ENCODE measurements around the gene C2orf49. TPM values are rescaled to one million over a fixed set of nuclear protein-coding genes. Genes with fewer than 3 reads are reported as not detected.

Gene C2orf49
- total and polyA plus RNA-seq, 10 of the 15 experiments (the other 5 are each of a cell fraction or from before 2014, with no cell fraction given), result 7.2 to 24.2 (median 15.5) TPM

- TF ChIP-seq GATAD2B (conservative IDR thresholded peaks at IDR 0.05; ENCODE audit: low read depth) (no peak), PBX3 (IDR thresholded peaks at IDR 0.05; ENCODE audit: insufficient replicate concordance, low read depth, low read length) (no peak), YBX1 (IDR thresholded peaks at IDR 0.05) (no peak), TCF3 (IDR thresholded peaks at IDR 0.05; ENCODE audit: borderline replicate concordance, insufficient read depth, low read depth, low read length) (no peak), ZNF384 (IDR thresholded peaks at IDR 0.05; ENCODE audit: borderline replicate concordance, low read depth, low read length) (no peak), ZNF207 (IDR thresholded peaks at IDR 0.05; ENCODE audit: borderline replicate concordance) (no peak)
- TF ChIP-seq, protein P1, sequence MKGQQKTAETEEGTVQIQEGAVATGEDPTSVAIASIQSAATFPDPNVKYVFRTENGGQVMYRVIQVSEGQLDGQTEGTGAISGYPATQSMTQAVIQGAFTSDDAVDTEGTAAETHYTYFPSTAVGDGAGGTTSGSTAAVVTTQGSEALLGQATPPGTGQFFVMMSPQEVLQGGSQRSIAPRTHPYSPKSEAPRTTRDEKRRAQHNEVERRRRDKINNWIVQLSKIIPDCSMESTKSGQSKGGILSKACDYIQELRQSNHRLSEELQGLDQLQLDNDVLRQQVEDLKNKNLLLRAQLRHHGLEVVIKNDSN (IDR thresholded peaks at IDR 0.05; ENCODE audit: borderline replicate concordance, extremely low read length, insufficient read depth, low read depth, low read length), result no peak
These were observed 36.0 kb downstream of the C2orf49 start (continued) for GRCh38 chr2:105373344-105373781.

GRCh38 chr2:105373895-105374401 is 36.6 kb downstream of the C2orf49 start:
- no peaks in the 10 kb centered on the region; the same call in none of the 2 replicates for H3K79me2 ChIP-seq (ENCODE audit: control insufficient read depth, insufficient read depth, low read length)
- peaks cover 13% of the 10 kb centered on the region for H3K4me1 ChIP-seq (ENCODE audit: control insufficient read depth, insufficient read depth, low read length)
- no peaks in the 10 kb centered on the region for H3K27me3 ChIP-seq (replicated peaks in 1 of 2; ENCODE audit: control insufficient read depth in 2 of 2, insufficient read depth in 2 of 2, low read length in 1 of 2)
- DNase-seq (ENCODE audit: low read depth, low spot score), result peak; percentile 66
- FAIRE-seq, result peak; percentile 81
- peak; percentile 89 for ATAC-seq
- ChIA-PET SMC1A (ENCODE audit: uncharacterized antibody, unreplicated experiment) (interaction anchor here (0.5 to 0.7 kb wide), 2 partner anchors 36 to 1475 kb away, joined by 3 read pairs; no protein-coding TSS in a partner anchor), RAD21 (ENCODE audit: unreplicated experiment) (no interaction called here), CTCF (interaction anchor here (0.6 to 1.9 kb wide), 3 partner anchors 27 to 147 kb away, joined by 3 to 4 read pairs (median 3); no protein-coding TSS in a partner anchor), POLR2A (no interaction called here)
- no TSS peak for BruUV-seq (replicated peaks)
- 8% methylated on average over 9 of the region's 9 CpGs for WGBS (ENCODE audit: insufficient coverage, insufficient replicate concordance, low lambda C conversion rate, missing lambda C conversion rate)
- H2AFZ ChIP-seq (ENCODE audit: control insufficient read depth, low read depth, low read length), result peak overlapping the region; percentile 82
- H3K4me3 ChIP-seq, result peak overlapping the region; percentile 44; the same call in 1 of the 2 replicates
- H3K27ac ChIP-seq (ENCODE audit: control insufficient read depth, insufficient read depth), result peak overlapping the region; percentile 64
- no peaks in the 10 kb centered on the region for H4K20me1 ChIP-seq (ENCODE audit: control insufficient read depth, insufficient read depth)
- peak overlapping the region; percentile 85 for H3K4me2 ChIP-seq (ENCODE audit: control insufficient read depth, insufficient read depth)
- in situ Hi-C loops (cut with MboI), result loop anchor here (5.0 kb wide), 1 partner anchor 148 kb away; no protein-coding TSS in a partner anchor
- no peaks in the 10 kb centered on the region for H3K9me3 ChIP-seq (replicated peaks; ENCODE audit: control insufficient read depth, insufficient read depth, low read length)
- intact Hi-C loops (cut with micrococcal nuclease; ENCODE audit: unreplicated experiment), result loop anchor here (10.0 kb wide), 1 partner anchor 371 kb away; the partner anchor contains the start of gene NCK2
- H3K36me3 ChIP-seq (ENCODE audit: control insufficient read depth in 2 of 2, insufficient read depth in 2 of 2, low read length in 1 of 2), result no peaks in the 10 kb centered on the region
- H3K9ac ChIP-seq (ENCODE audit: control insufficient read depth, insufficient read depth, low read length), result peak overlapping the region; percentile 63
- no peak for TF ChIP-seq NRF1 (conservative IDR thresholded peaks at IDR 0.05; ENCODE audit: low read depth, low read length)
- TF ChIP-seq STAT3 (IDR thresholded peaks at IDR 0.05; ENCODE audit: low read depth, low read length), result no peak
- no peak for TF ChIP-seq SMC3 (IDR thresholded peaks at IDR 0.05; ENCODE audit: borderline replicate concordance, low read length)
- TF ChIP-seq EGR1 (IDR thresholded peaks at IDR 0.05; ENCODE audit: borderline replicate concordance in 1 of 2, low read depth in 2 of 2, low read length in 2 of 2), result no peak
- TF ChIP-seq MEF2B (IDR thresholded peaks at IDR 0.05; ENCODE audit: partially characterized antibody, poor library complexity, severe bottlenecking), result no peak
- 0 out of 2 replicates have a peak, but pooled peaks have one; percentile 24 for TF ChIP-seq ZNF384 (IDR thresholded peaks at IDR 0.05; ENCODE audit: borderline replicate concordance, low read depth, low read length)
- TF ChIP-seq NFIC (IDR thresholded peaks at IDR 0.05; ENCODE audit: low read depth, low read length), result no peak; the same call in 1 of the 2 replicates
- no peak for TF ChIP-seq BRCA1 (IDR thresholded peaks at IDR 0.05; ENCODE audit: low read depth, low read length)
- no peak for TF ChIP-seq SMAD1 (IDR thresholded peaks at IDR 0.05; ENCODE audit: low read depth, partially characterized antibody)
- no peak for TF ChIP-seq BCLAF1 (IDR thresholded peaks at IDR 0.05)
- TF ChIP-seq YY1 (IDR thresholded peaks at IDR 0.05; ENCODE audit: low read depth, low read length), result 0 out of 2 replicates have a peak, but pooled peaks have one; percentile 14

Measured in GM12878 (cell line).